Nucleus accumbens (tissue), 56 donors: ENCODE data around the gene TOM1L2.

ENCODE experiments used
- DNase-seq, 56 donors: peaks; one replicate each; lab custom pipeline; 2025; lab: John Stamatoyannopoulos, UW

Gene TOM1L2

GRCh38 chr17:17798010-17798556 lies 174.1 kb downstream of the TOM1L2 start:
- no peak for DNase-seq

GRCh38 chr17:17797119-17797809 lies 174.9 kb downstream of the TOM1L2 start:
- no peak for DNase-seq

- DNase-seq = no peak
Observed at GRCh38 chr17:17796787-17797061, 175.5 kb downstream of the TOM1L2 start.

GRCh38 chr17:17795946-17796786 lies 176.0 kb downstream of the TOM1L2 start:
- DNase-seq = no peak

GRCh38 chr17:17795296-17795695 lies 176.9 kb downstream of the TOM1L2 start:
- DNase-seq = no peak

- no peak for DNase-seq
Observed at GRCh38 chr17:17794382-17794781, 177.8 kb downstream of the TOM1L2 start.
